OCI-LY1 (cell line): ENCODE results near the gene ELAC2.

Experiments
- H2AFZ ChIP-seq: fragments of 200-600 bp; sonication (generic), shearing (Covaris generic); 2 replicates; pipeline ENCODE4 v1.6.0; 2014; ENCODE audit warnings: antibody characterized with exemption, mild to moderate bottlenecking, low read length
- H3F3A ChIP-seq: fragments of 200-600 bp; sonication (generic), shearing (Covaris generic); 2 replicates; pipeline ENCODE4 v1.6.0; 2014; ENCODE audit warnings: mild to moderate bottlenecking, antibody characterized with exemption, low read length, moderate library complexity; ENCODE audit not compliant: insufficient read depth
- H3K27ac ChIP-seq: fragments of 200-600 bp; sonication (generic); 2 replicates; pipeline ENCODE4 v1.5.1; 2014; ENCODE audit warnings: low read length, mixed run types, mild to moderate bottlenecking, low read depth; ENCODE audit not compliant: poor library complexity, severe bottlenecking
- H3K27me3 ChIP-seq: fragments of 200-600 bp; sonication (generic); 2 replicates; pipeline ENCODE4 v1.6.0; 2014; ENCODE audit warnings: antibody characterized with exemption, mild to moderate bottlenecking, low read length, moderate library complexity; ENCODE audit not compliant: insufficient read depth
- H3K36me3 ChIP-seq: fragments of 200-600 bp; sonication (generic); 2 replicates; pipeline ENCODE4 v1.6.1; 2014; ENCODE audit warnings: mild to moderate bottlenecking, antibody characterized with exemption, low read length, moderate library complexity, mixed read lengths; ENCODE audit not compliant: insufficient read depth
- H3K4me1 ChIP-seq: fragments of 200-600 bp; sonication (generic); 2 replicates; pipeline ENCODE4 v1.5.1; 2014; ENCODE audit warnings: mild to moderate bottlenecking, low read length, moderate library complexity; ENCODE audit not compliant: insufficient read depth, severe bottlenecking
- H3K4me2 ChIP-seq: fragments of 200-600 bp; sonication (generic), shearing (Covaris generic); 2 replicates; pipeline ENCODE4 v1.6.1; 2014; ENCODE audit warnings: low read length
- H3K4me3 ChIP-seq: fragments of 200-600 bp; sonication (generic); 2 replicates; pipeline ENCODE4 v1.5.1; 2014; ENCODE audit warnings: low read length, low read depth, mild to moderate bottlenecking, mixed read lengths; ENCODE audit not compliant: poor library complexity, severe bottlenecking
- H3K79me2 ChIP-seq: fragments of 200-600 bp; shearing (Covaris generic); 2 replicates; pipeline ENCODE4 v1.6.1; 2016; ENCODE audit warnings: mixed run types, low read length, mixed read lengths; ENCODE audit not compliant: insufficient read depth
- H3K9ac ChIP-seq: fragments of 200-600 bp; sonication (generic), shearing (Covaris generic); 2 replicates; pipeline ENCODE4 v1.6.1; 2014; ENCODE audit warnings: mild to moderate bottlenecking, low read length, mixed read lengths
- H3K9me2 ChIP-seq: fragments of 200-600 bp; sonication (generic), shearing (Covaris generic); 2 replicates; pipeline ENCODE4 v1.6.1; 2014; ENCODE audit warnings: low read depth, mild to moderate bottlenecking, low read length, mixed read lengths
- H3K9me3 ChIP-seq: fragments of 200-600 bp; shearing (Covaris generic); 2 replicates; pipeline ENCODE4 v1.6.1; 2014; ENCODE audit warnings: low read length, mixed read lengths
- H4K20me1 ChIP-seq: fragments of 200-600 bp; sonication (generic), shearing (Covaris generic); 2 replicates; pipeline ENCODE4 v1.6.0; 2016; ENCODE audit warnings: mild to moderate bottlenecking, low read length; ENCODE audit not compliant: insufficient read depth
- CTCF ChIP-seq: fragments of 200-600 bp; sonication (generic), shearing (Covaris generic); IDR thresholded peaks from 2 replicates; pipeline ENCODE4 v1.5.1; 2017; ENCODE audit warnings: mild to moderate bottlenecking, antibody characterized with exemption, low read length, moderate library complexity, mixed read lengths
- EZH2 ChIP-seq: fragments of 200-600 bp; sonication (generic), shearing (Covaris generic); IDR thresholded peaks from 2 replicates; pipeline ENCODE4 v1.8.0; 2017; ENCODE audit warnings: borderline replicate concordance, mixed run types, mild to moderate bottlenecking, antibody characterized with exemption, low read length, moderate library complexity, mixed read lengths

Gene ELAC2

DNA sequence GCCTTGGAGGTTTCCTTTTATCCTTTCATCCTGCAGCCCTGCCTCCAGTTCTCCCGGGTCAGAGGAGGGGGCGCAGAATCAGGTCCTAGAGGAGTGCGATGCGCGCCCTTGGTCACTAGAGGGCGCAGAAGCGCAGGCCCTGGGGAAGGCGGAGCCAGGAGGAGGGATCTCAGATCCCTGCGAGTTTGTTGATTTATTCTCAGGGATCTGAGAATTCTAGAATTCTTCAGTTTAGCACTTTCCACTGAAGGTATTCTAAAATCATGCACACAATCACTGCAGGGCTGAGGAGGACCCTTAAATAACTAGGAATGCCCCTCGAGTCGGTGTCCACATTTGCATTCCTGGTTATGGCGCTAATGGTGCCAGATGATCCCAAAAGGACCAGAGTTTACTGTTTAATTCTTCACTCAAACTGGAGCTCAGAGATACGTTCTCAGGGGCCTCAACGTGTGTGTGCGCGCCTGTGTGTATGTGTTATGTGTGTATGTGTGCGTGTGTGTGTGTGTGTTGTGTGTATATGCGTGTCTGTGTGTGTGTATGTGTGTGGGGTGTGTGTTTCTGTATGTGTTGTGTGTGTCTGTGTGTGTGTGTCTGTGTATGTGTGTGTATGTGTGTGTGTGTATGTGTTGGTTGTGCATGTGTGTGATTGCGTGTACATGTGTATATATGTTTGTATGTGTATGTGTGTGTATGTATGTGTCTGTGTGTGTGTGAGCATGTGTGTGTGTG, 6.9 kb upstream of the ELAC2 start:
- no peaks in the 10 kb centered on the region for H3K9me3 ChIP-seq
- H3K4me1 ChIP-seq = peaks cover 10% of the 10 kb centered on the region
- peak overlapping the region; percentile 76 for H3K4me2 ChIP-seq
- H3K27me3 ChIP-seq = no peaks in the 10 kb centered on the region
- H3K36me3 ChIP-seq = no peaks in the 10 kb centered on the region
- H3K9ac ChIP-seq = no peak overlapping the region; the same call in 1 of the 2 replicates
- peak overlapping the region; percentile 57 for H3K4me3 ChIP-seq
- H2AFZ ChIP-seq = peak overlapping the region; percentile 91
- no peaks in the 10 kb centered on the region for H3K79me2 ChIP-seq
- no peaks in the 10 kb centered on the region for H3K9me2 ChIP-seq
- no peaks in the 10 kb centered on the region for H4K20me1 ChIP-seq
- peak; percentile 97 for TF ChIP-seq CTCF
- TF ChIP-seq EZH2 = no peak
- no peaks in the 10 kb centered on the region for H3F3A ChIP-seq
- H3K27ac ChIP-seq = no peak overlapping the region

DNA sequence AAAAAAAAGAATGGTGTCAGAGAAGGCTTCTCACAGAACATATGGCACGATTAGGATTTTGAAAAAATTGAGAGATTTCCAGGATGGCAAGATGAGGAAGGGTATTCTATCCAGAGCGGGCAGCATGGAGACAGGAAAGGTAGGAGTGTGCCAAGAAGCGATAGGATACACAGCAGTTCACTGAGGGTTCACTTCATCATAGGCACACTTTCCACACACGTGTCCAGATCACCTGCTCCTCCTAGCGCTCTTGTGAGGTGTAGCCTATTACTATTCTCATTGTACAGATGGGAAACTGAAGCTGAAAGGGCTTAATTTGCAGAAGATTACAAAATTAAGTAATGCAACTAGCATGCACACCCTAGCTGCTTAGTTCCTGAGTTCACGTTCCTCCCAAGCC, 6.2 kb upstream of the ELAC2 start:
- H2AFZ ChIP-seq = no peak overlapping the region
- peaks cover 12% of the 10 kb centered on the region for H3K4me1 ChIP-seq
- TF ChIP-seq CTCF = no peak
- H3K27me3 ChIP-seq = no peaks in the 10 kb centered on the region
- H3K9me3 ChIP-seq = no peaks in the 10 kb centered on the region
- H3K9me2 ChIP-seq = no peaks in the 10 kb centered on the region
- H3K4me2 ChIP-seq = peak overlapping the region; percentile 76
- no peak overlapping the region for H3K9ac ChIP-seq
- no peaks in the 10 kb centered on the region for H3K36me3 ChIP-seq
- no peaks in the 10 kb centered on the region for H3F3A ChIP-seq
- H3K27ac ChIP-seq = no peak overlapping the region
- no peaks in the 10 kb centered on the region for H3K79me2 ChIP-seq
- peak overlapping the region; percentile 57 for H3K4me3 ChIP-seq
- H4K20me1 ChIP-seq = no peaks in the 10 kb centered on the region

DNA sequence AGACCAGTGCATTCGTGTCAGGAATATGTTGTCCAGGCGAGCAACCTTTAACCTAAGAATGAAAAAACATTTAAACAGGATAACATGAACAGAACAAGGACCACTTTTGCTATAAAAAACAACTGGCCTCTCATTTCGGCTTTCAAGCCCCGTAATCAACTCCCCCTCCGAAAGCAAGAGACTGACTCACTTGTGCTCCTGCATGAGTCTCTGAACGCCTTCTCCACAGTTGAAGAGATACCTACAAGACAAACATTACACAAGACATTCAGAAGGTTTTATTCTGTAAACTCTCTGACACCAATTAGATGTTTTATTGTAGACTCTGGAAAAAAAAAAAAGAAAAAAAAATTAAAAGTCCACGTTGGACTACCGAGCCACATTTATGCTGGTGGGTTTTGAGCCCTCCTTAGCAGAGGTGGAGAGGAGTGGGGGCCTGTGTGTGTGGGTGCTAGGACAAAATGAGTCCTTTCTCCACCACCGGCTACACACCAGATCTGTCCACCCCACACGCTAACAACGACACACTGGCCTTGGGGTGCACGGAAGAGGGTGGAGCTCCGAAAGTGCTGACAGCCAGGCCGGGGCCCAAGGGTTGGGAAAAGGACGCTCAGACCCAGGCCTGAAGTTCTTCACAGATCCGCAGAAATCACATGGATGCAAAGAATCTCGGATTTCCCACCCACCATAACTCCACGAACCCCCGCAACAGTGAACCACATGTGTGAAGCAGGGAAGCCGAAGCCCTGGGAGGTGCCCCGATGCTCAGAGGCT, 759 bp downstream of the ELAC2 start:
- peak overlapping the region; percentile 90 for H3K9ac ChIP-seq
- H3K4me2 ChIP-seq = peak overlapping the region; percentile 87
- no peak overlapping the region for H3K27ac ChIP-seq
- H3K9me2 ChIP-seq = no peaks in the 10 kb centered on the region
- no peaks in the 10 kb centered on the region for H3K9me3 ChIP-seq
- no peaks in the 10 kb centered on the region for H3K27me3 ChIP-seq
- peaks cover 48% of the 10 kb centered on the region for H3K36me3 ChIP-seq
- peaks cover 18% of the 10 kb centered on the region for H3K4me1 ChIP-seq
- H3F3A ChIP-seq = no peaks in the 10 kb centered on the region
- H4K20me1 ChIP-seq = no peaks in the 10 kb centered on the region
- peaks cover 8% of the 10 kb centered on the region; the same call in 1 of the 2 replicates for H3K79me2 ChIP-seq
- H3K4me3 ChIP-seq = peak overlapping the region; percentile 89
- no peak overlapping the region for H2AFZ ChIP-seq
- TF ChIP-seq CTCF (no peak), EZH2 (no peak)
